Urothelium cell line (cell line): ENCODE results near the gene CDK15.
"Not testable (repeated sequence)": the region's sequence is repeated elsewhere in the genome, so short reads cannot be mapped to it uniquely, and the experiment has no call there.

Experiments
- DNase-seq: peaks from one replicate; pipeline ENCODE4 v3.0.0; 2011; ENCODE audit warnings: low spot score, mixed read lengths
- FAIRE-seq: peaks from 2 replicates; lab custom pipeline; 2011; peaks lifted over from hg19 to GRCh38; lab: Jason Lieb, UNC

The CDK15 gene

DNA sequence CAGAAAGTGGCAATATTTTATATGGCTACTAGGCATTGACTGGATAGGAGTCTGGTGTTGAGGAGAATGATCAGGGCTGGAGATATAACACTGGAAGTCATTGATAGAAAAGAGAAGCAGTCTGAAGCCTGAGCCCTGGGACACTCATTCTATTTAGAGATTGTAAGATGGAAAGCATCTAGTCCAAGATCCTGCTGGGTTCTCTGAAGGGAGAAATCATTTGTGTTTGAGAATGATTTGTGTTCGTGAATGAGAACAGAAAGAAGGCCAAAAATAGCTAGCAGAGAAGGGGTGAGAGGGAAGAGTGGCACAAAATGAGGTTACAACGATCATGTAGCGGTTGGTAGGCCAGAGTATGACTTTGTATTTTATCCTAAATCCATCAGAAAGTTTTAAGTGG, 18.0 kb upstream of the CDK15 start:
- no peak for DNase-seq
- FAIRE-seq: no peak

DNA sequence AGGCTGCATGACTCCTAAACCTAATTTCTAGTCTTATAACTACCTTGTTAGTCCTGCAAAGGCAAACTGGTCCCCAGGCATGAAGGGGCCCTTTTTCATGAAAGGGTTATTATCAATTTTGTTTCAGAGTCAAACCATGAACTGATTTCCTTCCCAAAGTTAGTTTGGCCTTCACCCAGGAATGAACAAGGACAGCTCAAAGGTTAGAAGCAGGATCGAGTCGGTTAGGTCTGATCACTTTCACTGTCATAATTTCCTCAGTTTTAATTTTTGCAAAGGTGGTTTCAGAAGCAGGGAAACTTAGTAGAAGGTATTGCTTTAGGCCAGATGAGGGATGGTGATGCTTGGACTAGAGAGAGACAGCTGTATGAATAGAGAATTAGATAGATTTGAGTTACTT, 16.9 kb upstream of the CDK15 start:
- no peak for DNase-seq
- FAIRE-seq: no peak

DNA sequence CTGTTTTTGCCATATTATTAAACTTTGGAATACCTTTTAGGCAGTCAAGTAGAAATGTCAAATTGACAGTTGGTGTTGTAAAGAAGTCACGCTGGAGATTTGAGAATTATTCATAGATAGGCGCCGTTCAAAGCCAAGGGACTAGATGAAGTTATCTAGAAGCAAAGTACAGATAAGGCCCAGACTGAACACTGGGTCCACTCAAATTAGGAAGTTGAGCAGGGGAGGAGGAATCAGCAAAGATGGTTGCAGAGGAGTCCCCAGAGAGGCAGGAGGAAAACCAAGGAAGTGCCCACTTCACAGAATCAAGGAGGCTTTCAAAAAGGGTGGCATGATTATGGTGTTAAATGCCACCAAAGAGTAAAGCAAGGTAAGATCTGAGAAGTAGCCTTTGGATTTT, 16.0 kb upstream of the CDK15 start:
- DNase-seq (no peak), FAIRE-seq (no peak)

DNA sequence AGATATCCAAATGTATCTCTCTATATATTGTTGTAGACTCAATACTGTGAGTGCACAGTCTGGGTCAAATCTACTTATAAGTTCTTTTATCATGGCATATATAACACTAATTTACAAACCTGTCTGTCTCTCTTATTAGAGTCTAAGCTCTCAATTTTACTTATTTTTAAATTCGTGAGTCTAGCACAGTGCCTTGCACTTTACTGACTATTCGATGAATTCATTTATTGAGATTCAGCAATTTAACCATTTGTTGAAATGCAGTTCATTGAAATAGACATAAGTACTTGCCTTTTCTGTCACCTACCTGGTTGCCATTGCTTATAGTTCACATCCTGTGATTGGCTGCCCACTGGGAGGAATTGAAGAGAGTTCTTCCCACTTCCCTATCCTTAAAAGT, 15.3 kb upstream of the CDK15 start:
- DNase-seq (no peak), FAIRE-seq (no peak)

DNA sequence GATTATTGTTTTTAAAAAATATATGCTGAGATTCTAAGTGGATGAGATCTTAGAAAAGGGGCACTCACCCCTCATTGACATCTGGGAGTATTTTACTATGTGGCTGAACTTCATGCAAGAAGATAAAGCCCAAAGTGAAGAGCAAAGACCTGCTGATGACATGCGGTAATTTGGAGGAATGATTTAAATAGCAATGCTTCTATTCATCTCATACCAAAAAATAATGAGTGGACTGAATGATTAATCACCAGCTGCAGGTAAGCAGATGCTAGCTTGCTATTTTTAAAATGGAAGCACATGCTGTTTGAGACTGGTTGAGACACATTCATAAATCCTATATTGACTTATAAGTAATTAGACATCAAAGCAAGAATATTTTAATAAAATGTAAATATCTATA, 12.7 kb upstream of the CDK15 start:
- no peak for FAIRE-seq

DNA sequence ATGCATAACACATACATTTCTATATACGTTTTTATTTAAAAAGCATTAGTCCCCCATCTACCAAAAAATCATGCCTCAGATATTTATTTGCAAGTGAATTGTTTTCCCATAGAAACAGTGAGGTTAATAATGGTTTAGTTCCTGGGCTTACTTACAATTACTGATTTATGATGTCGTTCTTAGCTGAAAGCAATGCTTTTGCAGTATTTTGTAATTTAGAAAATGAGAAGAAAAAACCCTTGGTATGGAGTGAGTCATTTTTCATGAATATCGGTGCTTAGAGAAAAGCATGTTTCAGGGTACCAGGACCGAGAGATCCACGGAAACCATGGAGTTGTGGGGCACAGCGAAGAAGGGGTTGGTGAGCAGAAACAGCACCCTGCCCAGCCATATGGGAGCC, 12.0 kb upstream of the CDK15 start:
- FAIRE-seq: no peak
- DNase-seq: no peak

More for the DNA sequence above, 12.7 kb upstream of the CDK15 start:
- DNase-seq: no peak

DNA sequence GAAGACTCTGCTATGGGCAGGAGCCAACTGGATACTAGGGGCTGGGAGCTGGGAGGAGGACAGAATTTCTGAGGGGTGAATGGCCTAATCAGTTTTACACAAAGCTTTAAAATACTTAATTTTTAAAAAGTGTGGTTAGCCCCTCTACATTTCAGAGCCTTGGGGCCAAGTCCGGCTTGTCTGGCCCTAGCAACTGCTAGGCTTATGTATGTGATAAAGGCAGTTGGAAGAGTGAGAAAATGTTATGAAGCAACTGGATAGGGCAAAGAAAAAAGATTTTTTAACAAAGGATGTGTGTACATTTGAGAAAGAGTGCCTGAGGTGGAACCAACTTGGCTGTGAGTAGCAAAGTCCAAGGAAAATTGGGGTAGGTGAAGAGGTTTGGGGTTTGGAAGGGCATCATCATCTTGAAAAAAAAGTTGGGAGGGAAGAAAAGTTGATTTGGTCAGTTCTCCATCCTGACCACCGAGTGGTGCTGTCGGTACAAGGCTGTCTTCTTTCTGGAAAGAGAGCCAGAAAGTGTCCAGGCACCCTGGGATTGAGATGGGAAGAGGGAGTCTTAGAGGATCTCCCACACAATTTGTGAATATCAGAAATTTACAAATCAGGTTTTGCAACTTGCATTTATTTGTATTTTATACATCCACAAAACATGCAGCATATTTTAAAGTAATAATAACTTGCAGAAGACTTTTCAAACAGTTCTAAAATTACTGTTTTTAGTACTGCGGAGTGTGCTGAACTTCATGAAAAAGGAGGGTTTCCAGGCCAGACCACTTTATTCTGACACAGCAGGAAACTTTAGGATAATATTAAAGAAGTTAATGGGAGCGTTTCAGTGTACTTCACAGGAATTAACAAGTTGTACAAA, 10.5 kb upstream of the CDK15 start:
- no peak for FAIRE-seq
- DNase-seq: peak; percentile 72

DNA sequence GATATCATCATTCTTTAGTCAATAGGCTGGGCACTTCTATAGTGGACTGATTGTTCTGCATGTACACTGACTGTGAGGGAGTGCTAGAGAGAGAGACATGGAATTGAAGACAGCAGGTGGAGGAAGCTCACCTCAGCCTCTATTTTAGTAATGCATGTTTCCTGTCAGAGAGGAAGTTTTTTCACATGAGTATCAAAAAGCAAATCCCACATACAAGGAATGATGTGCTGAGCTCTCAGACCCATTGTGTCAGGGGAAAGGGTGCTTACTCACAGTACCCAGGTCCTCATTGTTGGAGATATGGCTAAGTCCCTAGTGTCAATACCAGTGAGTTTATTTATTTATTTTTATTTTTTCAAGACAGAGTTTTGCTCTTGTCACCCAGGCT, 9.9 kb upstream of the CDK15 start:
- no peak for DNase-seq
- FAIRE-seq: no peak

DNA sequence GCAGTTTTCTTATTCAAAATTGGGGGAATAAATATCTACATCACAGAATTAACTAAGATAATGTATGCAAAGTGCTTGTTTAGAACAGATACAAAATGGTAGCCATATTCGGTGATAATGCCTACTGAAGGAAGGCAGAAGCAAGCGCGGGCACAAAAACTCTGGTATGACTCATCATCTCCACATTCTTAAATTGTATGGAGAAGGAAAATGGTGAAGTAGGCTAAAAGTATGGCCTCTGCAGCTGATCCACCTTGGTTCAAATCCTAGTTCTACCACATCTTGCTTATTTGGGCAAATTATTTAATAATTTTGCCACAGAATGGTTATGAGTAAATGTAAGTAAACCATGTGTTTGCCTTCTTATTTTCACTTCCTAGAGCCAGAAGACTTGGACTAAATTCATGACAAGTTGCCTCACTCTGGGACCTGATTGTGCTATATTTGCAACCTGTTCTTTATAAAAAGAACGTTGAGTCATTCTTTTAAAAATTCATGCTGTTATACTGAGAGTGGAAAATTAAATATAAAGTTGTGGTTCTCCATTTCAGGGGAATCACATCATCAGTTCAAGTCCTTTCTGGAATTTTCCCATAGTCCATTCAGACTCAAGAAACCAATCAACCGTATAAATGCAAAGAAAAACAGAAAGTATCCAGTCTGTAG, 9.0 kb upstream of the CDK15 start:
- DNase-seq: no peak
- FAIRE-seq: no peak

DNA sequence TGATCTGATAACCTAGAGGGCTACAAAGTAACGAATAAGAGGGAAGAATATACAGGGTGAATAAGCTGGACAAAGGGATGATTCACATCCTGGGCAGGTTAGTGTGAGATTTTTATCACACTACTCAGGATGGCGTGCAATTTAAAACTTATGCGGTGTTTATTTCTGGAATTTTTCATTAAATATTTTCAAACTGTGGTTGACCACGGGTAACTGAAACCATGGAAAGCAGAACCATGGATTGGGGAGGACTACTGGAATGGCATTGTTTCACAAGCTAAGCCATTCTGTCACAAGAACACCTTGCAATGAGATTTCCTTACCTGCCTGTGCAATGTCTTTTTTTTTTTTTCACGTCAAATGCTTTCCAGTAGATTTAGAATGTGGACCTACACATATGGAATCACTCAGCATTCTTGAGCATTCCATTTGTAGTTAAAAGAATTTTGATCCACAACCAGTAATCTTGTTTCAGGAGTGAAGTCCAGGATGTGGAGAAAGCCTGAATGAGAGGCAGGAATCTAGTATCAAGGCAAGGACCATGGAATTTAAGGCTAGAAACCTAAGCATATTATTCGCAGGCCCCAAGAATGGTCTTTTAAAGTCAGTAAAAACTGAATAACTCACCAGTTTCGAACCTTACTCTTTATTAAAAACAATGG, 8.0 kb upstream of the CDK15 start:
- peak; percentile 52 for DNase-seq

DNA sequence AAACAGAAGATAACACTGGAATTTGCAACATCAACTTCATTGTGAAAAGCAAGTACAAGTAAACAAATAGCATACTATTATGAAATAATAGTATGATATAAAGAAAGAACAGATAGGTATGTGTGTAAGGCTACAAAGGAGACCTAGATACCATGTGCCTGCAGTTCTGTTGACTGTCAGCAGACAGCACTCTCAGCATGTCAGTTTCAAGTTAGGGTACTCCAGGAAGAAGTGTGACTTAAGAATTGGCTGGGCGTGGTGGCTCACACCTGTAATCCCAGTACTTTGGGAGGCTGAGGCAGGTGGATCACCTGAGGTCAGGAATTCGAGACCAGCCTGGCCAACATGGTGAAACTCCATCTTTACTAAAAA, 7.4 kb upstream of the CDK15 start:
- not testable (repeated sequence) for FAIRE-seq, DNase-seq

More for the DNA sequence above, 8.0 kb upstream of the CDK15 start:
- FAIRE-seq: no peak

DNA sequence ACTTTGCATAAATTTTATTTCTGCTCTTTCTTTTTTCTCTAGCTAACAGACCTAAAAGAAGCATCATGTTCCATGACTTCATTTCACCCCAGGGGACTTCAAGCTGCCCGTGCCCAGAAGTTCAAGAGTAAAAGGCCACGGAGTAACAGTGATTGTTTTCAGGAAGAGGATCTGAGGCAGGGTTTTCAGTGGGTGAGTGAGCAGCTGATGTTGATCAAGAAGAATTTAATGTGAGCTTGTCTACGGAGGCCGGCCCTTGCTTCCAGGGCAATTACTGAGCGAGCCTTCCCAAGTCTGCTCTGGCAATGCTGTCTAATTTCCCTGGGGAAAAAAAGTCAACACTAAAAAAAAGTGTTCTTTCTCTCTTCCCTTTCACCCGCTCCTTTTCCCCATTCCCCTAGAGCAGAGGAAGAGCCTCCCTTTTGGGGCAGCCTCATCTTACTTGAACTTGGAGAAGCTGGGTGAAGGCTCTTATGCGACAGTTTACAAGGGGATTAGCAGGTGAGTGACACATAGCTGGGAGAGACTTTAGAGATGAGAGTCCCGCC, 1.2 kb downstream of the CDK15 start:
- FAIRE-seq (no peak), DNase-seq (no peak)

DNA sequence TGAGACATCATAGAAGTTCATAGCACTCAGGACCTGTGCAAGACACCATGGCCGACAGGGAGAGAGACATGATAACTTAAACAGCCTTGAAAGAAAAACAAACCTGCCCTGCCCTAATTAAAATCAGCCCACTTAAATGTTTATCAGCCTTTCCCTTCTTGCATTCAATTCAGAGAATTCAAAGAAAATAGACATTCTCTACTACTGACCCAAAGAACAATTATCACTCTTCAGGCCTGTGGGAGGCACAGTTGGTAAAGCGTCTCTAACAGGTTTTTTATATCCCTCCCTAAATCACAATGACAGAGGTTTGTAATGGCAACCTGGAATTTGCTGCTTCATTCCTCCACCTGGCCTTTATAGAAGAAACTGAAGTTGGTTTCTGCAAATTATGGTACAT, 1.7 kb downstream of the CDK15 start:
- no peak for FAIRE-seq

DNA sequence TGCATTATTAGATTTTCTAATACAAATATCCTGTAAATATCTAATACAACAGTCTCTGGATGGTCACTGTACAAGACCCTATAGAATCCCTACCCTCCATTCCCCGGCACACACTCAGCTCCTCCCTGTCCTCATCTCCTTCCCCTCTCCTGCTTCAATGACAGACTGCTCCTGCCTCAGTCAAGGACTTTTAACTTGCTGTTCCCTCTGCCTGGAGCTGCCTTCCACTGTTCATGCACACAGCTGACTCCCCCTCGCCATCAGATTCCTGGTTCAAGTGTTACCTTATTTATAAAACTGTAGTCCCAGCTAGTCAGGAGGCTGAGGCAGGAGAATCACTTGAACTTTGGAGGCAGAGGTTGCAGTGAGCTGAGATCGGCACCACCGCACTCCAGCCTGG, 3.3 kb downstream of the CDK15 start:
- FAIRE-seq (no peak), DNase-seq (no peak)

More for the DNA sequence above, 1.7 kb downstream of the CDK15 start:
- no peak for DNase-seq

DNA sequence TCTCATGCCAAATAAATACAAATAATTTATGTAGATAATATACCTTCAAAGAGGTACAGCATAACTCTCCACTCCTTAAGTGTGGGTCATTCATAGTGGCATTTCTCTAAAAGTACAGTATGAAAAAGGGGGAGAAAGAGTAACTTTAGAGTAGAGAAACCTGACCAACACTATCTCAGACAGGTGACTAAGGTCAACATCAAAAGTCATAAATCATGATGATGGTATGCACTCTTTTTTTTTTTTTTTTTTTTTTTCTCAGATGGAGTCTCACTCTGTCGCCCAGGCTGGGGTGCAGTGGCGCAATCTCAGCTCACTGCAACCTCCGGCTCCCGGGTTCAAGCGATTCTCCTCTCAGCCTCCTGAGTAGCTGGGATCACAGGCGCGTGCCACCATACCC, 4.3 kb downstream of the CDK15 start:
- DNase-seq, FAIRE-seq: not testable (repeated sequence)

DNA sequence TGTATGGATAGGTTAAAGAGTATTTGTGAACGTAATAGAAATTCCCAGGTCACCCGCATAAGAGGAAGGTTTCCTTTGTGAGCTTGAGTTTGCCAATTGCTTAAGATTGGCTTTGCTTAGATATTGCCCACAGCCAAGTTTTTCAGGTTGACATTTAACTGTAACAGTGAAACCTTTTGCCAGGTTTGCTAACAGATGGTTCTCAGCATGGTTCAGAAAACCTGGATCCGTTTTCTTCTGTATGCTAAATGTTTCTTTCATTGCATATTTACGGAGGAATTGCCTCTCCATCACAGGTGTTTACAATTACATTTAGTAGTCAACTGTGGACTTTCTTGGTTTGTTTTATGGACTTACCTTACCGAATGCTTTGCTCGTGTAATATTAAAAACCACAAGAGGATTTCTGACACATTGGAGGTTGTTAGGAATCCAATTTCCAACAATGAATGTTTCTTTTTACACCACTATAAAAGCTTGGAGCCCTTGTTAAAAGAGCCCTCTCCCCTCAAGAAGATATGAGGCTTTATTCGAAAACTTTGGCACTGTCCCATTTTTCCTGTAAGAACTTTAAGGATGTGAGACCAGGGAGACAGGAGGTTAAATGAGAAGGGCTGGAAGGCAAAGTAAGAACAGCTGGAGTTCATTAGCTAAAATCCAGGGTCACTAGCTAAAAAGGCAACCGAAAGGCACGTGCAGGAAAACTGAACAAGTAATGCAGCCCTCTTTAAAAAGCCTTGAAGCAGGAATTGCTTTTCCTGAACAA, 7.8 kb downstream of the CDK15 start:
- DNase-seq (no peak), FAIRE-seq (no peak)

DNA sequence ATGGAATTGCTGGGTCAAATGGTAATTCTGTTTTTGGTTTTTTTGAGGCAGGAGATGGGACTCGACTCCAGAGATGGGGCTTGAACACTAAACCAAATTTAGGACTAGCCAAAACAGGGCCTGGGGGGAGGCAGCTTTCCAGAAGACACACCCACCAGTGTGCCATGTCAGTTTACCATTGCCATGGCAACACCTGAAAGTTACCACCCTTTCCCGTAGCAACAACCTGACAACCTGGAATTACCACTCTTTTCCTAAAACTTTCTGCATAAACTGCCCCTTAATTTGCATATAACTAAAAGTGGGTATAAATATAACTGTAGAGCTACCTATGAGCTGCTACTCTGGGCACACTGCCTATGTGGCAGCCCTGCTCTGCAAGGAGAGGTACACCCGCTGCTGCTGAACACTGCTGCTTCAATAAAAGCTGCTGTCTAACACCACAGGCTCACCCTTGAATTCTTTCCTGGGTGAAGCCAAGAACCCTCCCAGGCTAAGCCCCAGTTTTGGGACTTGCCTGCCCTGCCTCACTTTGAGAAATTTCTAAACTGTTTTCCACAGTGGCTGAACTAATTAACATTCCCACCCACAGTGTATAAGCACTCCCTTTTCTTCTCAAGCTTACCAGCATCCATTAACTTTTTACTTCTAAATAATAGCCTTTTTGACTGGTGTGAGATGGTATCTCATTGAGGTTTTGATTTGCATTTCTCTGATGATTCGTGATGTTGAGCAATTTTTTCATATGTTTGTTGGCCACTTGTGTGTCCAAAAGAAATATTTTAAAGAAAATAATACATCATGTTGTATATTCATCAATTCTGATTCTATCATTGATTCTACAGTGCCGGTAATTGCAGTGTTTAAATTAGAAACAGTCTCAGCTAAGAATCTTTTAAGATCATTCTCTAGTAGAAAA, 10.6 kb downstream of the CDK15 start:
- DNase-seq (no peak), FAIRE-seq (no peak)

DNA sequence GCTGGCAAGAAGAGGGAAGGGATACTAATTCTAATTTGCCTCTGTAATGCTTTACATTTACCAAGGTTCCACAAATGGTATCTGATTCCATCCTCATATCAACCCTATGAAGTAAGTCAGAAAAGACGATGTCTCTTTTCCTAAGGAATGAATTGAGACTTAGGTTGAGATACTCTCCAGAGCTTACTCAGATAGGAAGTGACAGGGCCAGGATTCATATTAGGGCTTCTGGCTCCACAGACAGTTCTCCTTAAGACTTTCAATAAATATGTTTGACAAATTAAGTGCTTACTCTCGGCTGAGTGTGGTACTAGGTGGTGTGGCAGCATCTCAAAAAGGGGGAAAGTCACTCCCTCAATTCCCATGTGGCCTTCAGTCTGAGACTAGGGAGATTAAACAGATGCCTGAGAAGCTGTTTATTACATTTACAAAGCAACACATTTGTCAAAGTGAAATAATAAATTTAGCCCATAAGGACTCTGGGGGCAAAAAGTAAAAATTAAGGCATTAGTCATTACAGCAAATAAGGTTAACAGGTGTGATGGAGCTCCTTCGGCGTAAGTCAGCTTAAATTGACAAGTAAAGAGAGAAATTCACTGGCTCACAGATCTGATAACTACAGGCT, 14.2 kb downstream of the CDK15 start:
- no peak for FAIRE-seq
- DNase-seq: no peak

DNA sequence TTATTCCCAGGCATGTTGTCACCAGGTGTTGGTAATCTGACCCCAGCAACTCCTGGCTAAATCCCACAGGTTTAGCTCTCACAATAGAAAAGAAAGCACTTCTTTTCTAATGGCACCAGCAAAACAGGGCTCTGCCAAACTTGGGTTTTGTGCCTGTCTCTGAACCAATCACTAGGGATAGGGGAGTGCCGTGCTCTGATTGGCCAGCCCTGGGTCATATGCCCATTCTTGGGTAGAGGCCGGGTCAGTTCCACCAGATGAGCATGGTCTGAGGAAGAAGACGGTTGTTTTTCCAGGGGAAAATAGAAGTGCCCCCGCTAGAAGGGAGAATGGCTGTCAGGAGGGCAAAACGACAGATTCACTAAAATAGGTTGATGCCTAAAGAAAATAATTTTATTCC, 14.7 kb downstream of the CDK15 start:
- DNase-seq: no peak

More for the DNA sequence above, 14.7 kb downstream of the CDK15 start:
- FAIRE-seq: no peak
